HEK293T (cell line): ENCODE results near the gene RPL18A.

ENCODE experiments used
- CTCF ChIA-PET: fragments of 350-600 bp; formaldehyde crosslinking; extraction: SDS; loops from one replicate; lab custom pipeline; 2021; ENCODE audit warnings: antibody characterized with exemption, inconsistent platforms; lab: Yijun Ruan, JAX
- POLR2A ChIA-PET: fragments of 350-600 bp; formaldehyde crosslinking; extraction: SDS; loops from one replicate; lab custom pipeline; 2020; ENCODE audit warnings: antibody characterized with exemption, inconsistent platforms; lab: Yijun Ruan, JAX
- DNase-seq: peaks from one replicate; pipeline ENCODE4 v3.0.0; 2012; ENCODE audit warnings: mixed read lengths; ENCODE audit errors: extremely low spot score
- ARNT ChIP-seq: fragments of 450-650 bp; IDR thresholded peaks from 2 replicates; pipeline ENCODE4 v1.6.1; 2017; ENCODE audit warnings: mild to moderate bottlenecking
- BHLHE40 ChIP-seq: fragments of 450-650 bp; IDR thresholded peaks from 2 replicates; pipeline ENCODE4 v1.6.1; 2016; ENCODE audit warnings: mild to moderate bottlenecking, moderate library complexity, borderline replicate concordance
- CTBP1 ChIP-seq: fragments of 450-650 bp; IDR thresholded peaks from 2 replicates; pipeline ENCODE4 v1.6.1; 2016; ENCODE audit warnings: borderline replicate concordance
- ELF4 ChIP-seq: fragments of 450-650 bp; IDR thresholded peaks from 2 replicates; pipeline ENCODE4 v1.6.1; 2017; ENCODE audit warnings: antibody characterized with exemption
- FOXA1 ChIP-seq: fragments of 450-650 bp; IDR thresholded peaks from 2 replicates; pipeline ENCODE4 v1.6.1; 2016; ENCODE audit warnings: mild to moderate bottlenecking
- FOXK2 ChIP-seq: fragments of 450-650 bp; IDR thresholded peaks from 2 replicates; pipeline ENCODE4 v1.6.1; 2016; ENCODE audit warnings: mild to moderate bottlenecking
- FOXM1 ChIP-seq: fragments of 450-650 bp; IDR thresholded peaks from 2 replicates; pipeline ENCODE4 v1.6.1; 2017; ENCODE audit warnings: mild to moderate bottlenecking, borderline replicate concordance
- HDGF ChIP-seq: fragments of 450-650 bp; IDR thresholded peaks from 2 replicates; pipeline ENCODE4 v1.6.1; 2017; ENCODE audit warnings: antibody characterized with exemption, borderline replicate concordance
- L3MBTL2 ChIP-seq: fragments of 450-650 bp; conservative IDR thresholded peaks from 2 replicates; pipeline ENCODE4 v1.6.1; 2016; ENCODE audit warnings: mild to moderate bottlenecking
- LEF1 ChIP-seq: fragments of 450-650 bp; IDR thresholded peaks from 2 replicates; pipeline ENCODE4 v1.6.1; 2017; ENCODE audit warnings: mild to moderate bottlenecking, borderline replicate concordance
- NFRKB ChIP-seq: fragments of 450-650 bp; IDR thresholded peaks from 2 replicates; pipeline ENCODE4 v1.6.1; 2016; ENCODE audit warnings: mild to moderate bottlenecking, moderate library complexity
- PKNOX1 ChIP-seq: fragments of 450-650 bp; IDR thresholded peaks from 2 replicates; pipeline ENCODE4 v1.6.1; 2016
- SP1 ChIP-seq: fragments of 450-650 bp; IDR thresholded peaks from 2 replicates; pipeline ENCODE4 v1.6.1; 2017
- SUZ12 ChIP-seq: fragments of 450-650 bp; IDR thresholded peaks from 2 replicates; pipeline ENCODE4 v1.6.1; 2016; ENCODE audit warnings: mild to moderate bottlenecking
- TARDBP ChIP-seq: fragments of 450-650 bp; IDR thresholded peaks from 2 replicates; pipeline ENCODE4 v1.6.1; 2016
- ZNF384 ChIP-seq: fragments of 450-650 bp; IDR thresholded peaks from 2 replicates; pipeline ENCODE4 v1.6.1; 2016

RPL18A gene

DNA sequence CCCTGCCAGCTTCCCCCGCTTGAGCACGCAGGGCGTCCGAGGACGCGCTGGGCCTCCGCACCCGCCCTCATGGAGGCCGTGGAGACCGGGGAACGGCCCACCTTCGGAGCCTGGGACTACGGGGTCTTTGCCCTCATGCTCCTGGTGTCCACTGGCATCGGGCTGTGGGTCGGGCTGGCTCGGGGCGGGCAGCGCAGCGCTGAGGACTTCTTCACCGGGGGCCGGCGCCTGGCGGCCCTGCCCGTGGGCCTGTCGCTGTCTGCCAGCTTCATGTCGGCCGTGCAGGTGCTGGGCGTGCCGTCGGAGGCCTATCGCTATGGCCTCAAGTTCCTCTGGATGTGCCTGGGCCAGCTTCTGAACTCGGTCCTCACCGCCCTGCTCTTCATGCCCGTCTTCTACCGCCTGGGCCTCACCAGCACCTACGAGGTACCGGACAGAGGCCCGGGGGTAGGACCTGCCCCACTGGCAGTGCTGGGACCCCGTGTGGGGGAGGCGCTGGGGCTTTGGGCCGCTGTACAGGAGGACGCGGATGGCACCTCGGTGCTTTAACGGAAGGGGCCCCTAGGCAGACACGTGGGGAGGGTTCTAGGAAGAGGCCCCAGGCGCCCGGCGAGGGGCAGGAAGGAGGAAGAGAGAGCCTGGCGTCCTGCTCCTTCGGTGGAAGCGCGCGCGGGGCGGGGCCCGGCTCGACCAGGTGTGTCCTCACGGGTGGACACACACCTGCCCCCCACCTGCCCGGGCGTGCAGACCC, 12.7 kb downstream of the RPL18A start:
- no peak for DNase-seq
- TF ChIP-seq PKNOX1 (no peak), HDGF (no peak), BHLHE40 (no peak), ELF4 (no peak), LEF1 (no peak), FOXK2 (no peak), FOXA1 (no peak), ARNT (no peak), ZNF384 (no peak), CTBP1 (no peak), FOXM1 (no peak), NFRKB (no peak), TARDBP (no peak)
- ChIA-PET POLR2A (interaction anchor here (1.7 to 3.6 kb wide), 2 partner anchors 13 to 60 kb away, joined by 8 to 31 read pairs; partner anchors contain the start of genes CCDC124 and RPL18A), CTCF (no interaction called here)

DNA sequence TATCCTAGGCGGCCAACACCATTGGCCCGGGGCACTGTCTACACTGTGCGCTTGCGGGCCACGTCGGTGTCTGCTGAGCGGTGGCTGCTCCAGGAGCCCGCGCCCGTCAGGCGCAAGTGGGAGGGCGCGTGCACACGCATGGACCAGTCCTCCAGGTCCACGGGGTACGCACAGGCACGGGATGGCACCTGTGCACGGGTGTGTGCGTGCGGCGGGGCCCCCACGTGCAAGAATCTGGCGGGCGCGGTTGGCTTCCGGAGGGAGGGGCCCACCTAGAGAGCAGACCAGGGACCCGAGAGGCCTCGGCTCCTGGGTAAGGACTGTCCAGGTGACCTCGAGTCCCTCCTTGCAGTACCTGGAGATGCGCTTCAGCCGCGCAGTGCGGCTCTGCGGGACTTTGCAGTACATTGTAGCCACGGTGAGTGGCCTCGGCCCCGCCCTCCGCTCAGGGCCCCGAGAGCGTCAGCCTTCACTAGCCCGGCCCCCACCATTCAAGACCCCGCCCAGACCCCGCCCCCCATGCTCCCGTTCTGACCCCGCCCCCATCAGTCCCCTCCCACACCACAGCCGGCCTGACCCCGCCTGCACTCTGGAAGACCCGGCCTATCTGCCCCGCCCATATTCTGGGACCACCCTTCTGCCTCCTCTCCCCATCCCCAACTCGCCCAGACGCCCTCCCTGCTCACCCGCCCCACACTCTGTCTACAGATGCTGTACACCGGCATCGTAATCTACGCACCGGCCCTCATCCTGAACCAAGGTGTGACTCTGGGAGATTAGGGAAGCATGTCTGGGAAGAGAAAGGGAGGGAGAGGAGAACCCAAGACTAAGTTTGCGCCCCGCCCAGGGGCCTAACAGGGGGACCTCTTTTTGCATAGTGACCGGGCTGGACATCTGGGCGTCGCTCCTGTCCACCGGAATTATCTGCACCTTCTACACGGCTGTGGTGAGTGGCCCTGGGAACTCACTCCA, 14.4 kb downstream of the RPL18A start:
- TF ChIP-seq SUZ12 (no peak), L3MBTL2 (peak; percentile 77), ELF4 (no peak), SP1 (no peak)
- CTCF ChIA-PET: no interaction called here
- peak; percentile 90 for DNase-seq
- POLR2A ChIA-PET: no interaction called here

DNA sequence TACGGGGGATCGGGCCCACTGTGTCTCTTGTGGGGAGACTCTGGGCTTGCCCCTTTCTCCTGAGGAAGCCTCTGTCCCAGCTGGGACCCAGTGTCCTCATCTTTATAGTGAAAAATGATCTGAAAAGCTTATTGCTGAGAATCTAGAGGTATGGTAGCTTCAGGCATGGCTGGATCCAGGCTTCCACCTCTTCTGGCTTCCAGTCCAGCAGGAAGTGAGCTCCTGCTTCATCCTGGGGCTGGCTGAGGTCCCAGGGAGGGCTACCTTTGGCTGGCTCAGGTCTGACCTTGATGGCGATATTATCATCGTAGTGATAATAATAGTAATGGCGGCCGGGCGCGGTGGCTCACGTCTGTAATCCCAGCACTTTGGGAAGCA, 15.0 kb downstream of the RPL18A start:
- ChIA-PET POLR2A (no interaction called here), CTCF (no interaction called here)
- TF ChIP-seq LEF1: no peak
- DNase-seq: no peak

DNA sequence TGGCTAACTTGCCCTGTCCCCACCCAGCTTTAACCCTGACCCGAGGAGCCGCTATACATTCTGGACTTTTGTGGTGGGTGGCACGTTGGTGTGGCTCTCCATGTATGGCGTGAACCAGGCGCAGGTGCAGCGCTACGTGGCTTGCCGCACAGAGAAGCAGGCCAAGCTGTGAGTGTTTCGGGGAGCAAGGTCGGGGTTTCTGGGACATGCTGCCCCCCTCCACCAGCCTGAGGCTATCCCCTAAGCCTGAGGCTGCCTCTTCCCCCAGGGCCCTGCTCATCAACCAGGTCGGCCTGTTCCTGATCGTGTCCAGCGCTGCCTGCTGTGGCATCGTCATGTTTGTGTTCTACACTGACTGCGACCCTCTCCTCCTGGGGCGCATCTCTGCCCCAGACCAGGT, 18.0 kb downstream of the RPL18A start:
- POLR2A ChIA-PET: no interaction called here
- TF ChIP-seq ZNF384 (no peak), HDGF (no peak), FOXA1 (no peak), NFRKB (no peak), SP1 (no peak), LEF1 (no peak), FOXM1 (no peak), TARDBP (no peak), ARNT (no peak), SUZ12 (no peak)
- CTCF ChIA-PET: interaction anchor here (0.6 kb wide), 1 partner anchor 111 kb away, joined by 4 read pairs; no protein-coding TSS in a partner anchor
- no peak for DNase-seq

DNA sequence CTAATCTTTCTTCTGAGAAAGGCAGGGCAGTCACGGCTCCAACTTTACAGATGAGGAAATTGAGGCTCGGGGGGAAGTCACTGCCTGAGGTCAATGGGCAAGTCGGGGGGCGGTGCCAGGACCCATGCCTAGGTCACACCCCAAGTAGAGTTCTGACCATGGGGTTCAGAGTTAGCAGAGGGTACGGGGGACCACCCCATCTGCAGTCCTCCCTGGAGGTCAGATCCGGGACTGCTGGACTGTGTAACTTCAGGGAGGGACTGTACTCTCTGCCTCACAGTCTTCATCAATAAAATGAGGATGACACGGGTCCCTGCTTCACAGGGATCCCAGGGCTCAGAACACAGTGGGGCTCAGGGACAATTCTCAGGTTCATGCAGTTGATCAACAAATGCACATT, 19.8 kb downstream of the RPL18A start:
- CTCF ChIA-PET: no interaction called here
- DNase-seq: no peak
- TF ChIP-seq PKNOX1 (no peak), FOXK2 (no peak), SUZ12 (no peak), ZNF384 (no peak), TARDBP (no peak), SP1 (no peak), CTBP1 (no peak), ARNT (no peak), FOXA1 (no peak), HDGF (no peak), L3MBTL2 (no peak), NFRKB (no peak), BHLHE40 (no peak), LEF1 (no peak), ELF4 (no peak), FOXM1 (no peak)
- POLR2A ChIA-PET: no interaction called here

DNA sequence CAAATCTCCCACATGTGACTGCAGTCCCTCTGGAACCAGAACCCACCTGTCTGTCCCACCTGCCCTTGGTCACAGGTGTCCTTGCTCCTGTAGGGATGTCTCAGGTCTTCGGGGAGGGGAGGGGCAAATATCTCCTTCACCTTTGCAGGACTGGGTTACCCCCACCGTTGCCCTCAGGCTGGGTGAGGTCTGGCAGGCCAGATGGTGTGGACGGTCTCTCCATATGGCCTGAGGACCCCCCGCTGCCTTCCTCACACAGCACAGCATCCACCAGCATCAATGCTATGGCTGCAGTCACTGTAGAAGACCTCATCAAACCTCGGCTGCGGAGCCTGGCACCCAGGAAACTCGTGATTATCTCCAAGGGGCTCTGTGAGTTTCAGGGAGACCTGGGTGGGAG, 22.0 kb downstream of the RPL18A start:
- POLR2A ChIA-PET: no interaction called here
- TF ChIP-seq L3MBTL2 (no peak), SUZ12 (no peak), ARNT (no peak), TARDBP (no peak), NFRKB (no peak), FOXA1 (no peak), BHLHE40 (no peak), SP1 (no peak), CTBP1 (no peak), HDGF (no peak)

More for the DNA sequence above, 22.0 kb downstream of the RPL18A start:
- no peak for DNase-seq
- CTCF ChIA-PET: no interaction called here
